HepG2 (cell line): ENCODE measurements around the gene LIME1. TPM values are rescaled to one million over a fixed set of nuclear protein-coding genes. Genes with fewer than 3 reads are reported as not detected.

Experiments used
- ARHGAP35 ChIP-seq: sonication (generic); formaldehyde crosslinking; IDR thresholded peaks from 2 replicates; pipeline ENCODE4 v1.9.0; 2022; ENCODE audit warnings: mild to moderate bottlenecking, inconsistent platforms, moderate library complexity, missing genetic modification reagents, borderline replicate concordance
- FOXK2 ChIP-seq: fragments of 450-650 bp; IDR thresholded peaks from 2 replicates; pipeline ENCODE4 v1.6.1; 2016
- KDM1A ChIP-seq: IDR thresholded peaks from 2 replicates; pipeline ENCODE4 v1.6.1; 2016; ENCODE audit warnings: missing compliant biosample characterization
- NFYB ChIP-seq: sonication (generic); formaldehyde crosslinking; IDR thresholded peaks from 2 replicates; pipeline ENCODE4 v1.4.0; 2020; ENCODE audit warnings: missing genetic modification reagents
- SMAD9 ChIP-seq: sonication (generic); formaldehyde crosslinking; IDR thresholded peaks from 2 replicates; pipeline ENCODE4 v1.5.1; 2020; ENCODE audit warnings: mild to moderate bottlenecking, missing genetic modification reagents
- SNRNP70 ChIP-seq: fragments of 200-400 bp; formaldehyde crosslinking; IDR thresholded peaks from 2 replicates; pipeline ENCODE4 v1.6.1; 2017; ENCODE audit warnings: mild to moderate bottlenecking, low read depth, low read length, moderate library complexity
- SP4 ChIP-seq: sonication (generic); formaldehyde crosslinking; IDR thresholded peaks from 2 replicates; pipeline ENCODE4 v1.8.1; 2023; ENCODE audit warnings: mild to moderate bottlenecking, missing genetic modification reagents
- TAF1 ChIP-seq: sonication (generic); formaldehyde crosslinking; IDR thresholded peaks from 2 replicates; pipeline ENCODE4 v1.4.0; 2020; ENCODE audit warnings: missing genetic modification reagents
- TMF1 ChIP-seq: sonication (generic); formaldehyde crosslinking; IDR thresholded peaks from 2 replicates; pipeline ENCODE4 v1.8.1; 2022; ENCODE audit warnings: low read depth, missing genetic modification reagents
- ZMYM2 ChIP-seq: sonication (generic); formaldehyde crosslinking; IDR thresholded peaks from 2 replicates; pipeline ENCODE4 v1.8.0; 2022; ENCODE audit warnings: mild to moderate bottlenecking, missing genetic modification reagents
- ZNF10 ChIP-seq: sonication (generic); formaldehyde crosslinking; IDR thresholded peaks from 2 replicates; pipeline ENCODE4 v1.4.0; 2020; ENCODE audit warnings: mild to moderate bottlenecking, low read depth, missing genetic modification reagents, borderline replicate concordance
- ZNF30 ChIP-seq: sonication (generic); formaldehyde crosslinking; IDR thresholded peaks from 2 replicates; pipeline ENCODE4 v1.5.0; 2020; ENCODE audit warnings: mild to moderate bottlenecking, missing genetic modification reagents
- ZNF577 ChIP-seq: sonication (generic); formaldehyde crosslinking; IDR thresholded peaks from 2 replicates; pipeline ENCODE4 v1.4.0; 2020; ENCODE audit warnings: mild to moderate bottlenecking, low read depth, missing genetic modification reagents, borderline replicate concordance
- ZNF629 ChIP-seq: sonication (generic); formaldehyde crosslinking; conservative IDR thresholded peaks from 2 replicates; pipeline ENCODE4 v1.5.0; 2020; ENCODE audit warnings: missing genetic modification reagents
- ZNF674 ChIP-seq: sonication (generic); formaldehyde crosslinking; IDR thresholded peaks from 2 replicates; pipeline ENCODE4 v1.5.0; 2020; ENCODE audit warnings: low read depth, mild to moderate bottlenecking, missing genetic modification reagents
- ZNF720 ChIP-seq: sonication (generic); formaldehyde crosslinking; IDR thresholded peaks from 2 replicates; pipeline ENCODE4 v1.4.0; 2020; ENCODE audit warnings: missing genetic modification reagents
- ZNF768 ChIP-seq: sonication (generic); formaldehyde crosslinking; IDR thresholded peaks from 2 replicates; pipeline ENCODE4 v1.4.0; 2020; ENCODE audit warnings: missing genetic modification reagents
- polyA plus RNA-seq, 8 experiments: library from polyadenylated mRNA; depleted of rRNA in 3 of 8; stranded (reverse) in 7 of 8; unstranded in 1 of 8; fragments of >200 nt; fragmentation: Illumina TruSeq in 4 of 8; extraction: Trizol in 4 of 8; gene quantifications; 2 replicates each; pipeline versions ENCODE4 v1.2.1 to v1.2.3, GENCODE V29; 2011 to 2016; ENCODE audit warnings: low read depth in 4 of 8, missing spikeins in 1 of 8, mixed read lengths in 1 of 8; ENCODE audit not compliant: insufficient read depth in 1 of 8
- total RNA-seq, 5 experiments: library from RNA; depleted of rRNA; stranded (reverse); fragments of >200 nt; fragmentation: Illumina TruSeq; extraction: Trizol; gene quantifications; 2 replicates each; pipeline ENCODE4 v1.2.3, GENCODE V29; 2016; ENCODE audit warnings: low read depth in 1 of 5
- TF ChIP-seq, protein P1 (sequence below): conservative IDR thresholded peaks from 2 replicates; pipeline ENCODE4 v1.6.1; 2018; ENCODE audit warnings: missing genetic modification reagents
- TF ChIP-seq, protein P2 (sequence below): sonication (generic); formaldehyde crosslinking; IDR thresholded peaks from 2 replicates; pipeline ENCODE4 v1.4.0; 2020; ENCODE audit warnings: missing genetic modification reagents
- TF ChIP-seq, protein P3 (sequence below): sonication (generic); formaldehyde crosslinking; IDR thresholded peaks from 2 replicates; pipeline ENCODE4 v1.4.0; 2020; ENCODE audit warnings: low read depth, mild to moderate bottlenecking, missing genetic modification reagents

Gene LIME1
- total and polyA plus RNA-seq, 2 of the 13 experiments (the other 11 are each of a cell fraction or from before 2014, with no cell fraction given) = 13.0 to 61.5 TPM

- TF ChIP-seq, protein P1, sequence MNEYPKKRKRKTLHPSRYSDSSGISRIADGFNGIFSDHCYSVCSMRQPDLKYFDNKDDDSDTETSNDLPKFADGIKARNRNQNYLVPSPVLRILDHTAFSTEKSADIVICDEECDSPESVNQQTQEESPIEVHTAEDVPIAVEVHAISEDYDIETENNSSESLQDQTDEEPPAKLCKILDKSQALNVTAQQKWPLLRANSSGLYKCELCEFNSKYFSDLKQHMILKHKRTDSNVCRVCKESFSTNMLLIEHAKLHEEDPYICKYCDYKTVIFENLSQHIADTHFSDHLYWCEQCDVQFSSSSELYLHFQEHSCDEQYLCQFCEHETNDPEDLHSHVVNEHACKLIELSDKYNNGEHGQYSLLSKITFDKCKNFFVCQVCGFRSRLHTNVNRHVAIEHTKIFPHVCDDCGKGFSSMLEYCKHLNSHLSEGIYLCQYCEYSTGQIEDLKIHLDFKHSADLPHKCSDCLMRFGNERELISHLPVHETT (CRISPR knock-in tag) = peak; percentile 97
- TF ChIP-seq ZNF629 (CRISPR knock-in tag) = peak; percentile 58
- peak; percentile 93 for TF ChIP-seq TAF1 (CRISPR knock-in tag)
- TF ChIP-seq SMAD9 (CRISPR knock-in tag) = peak; percentile 52; the same call in 1 of the 2 replicates
- TF ChIP-seq ZNF577 = peak; percentile 86; the same call in 1 of the 2 replicates
- TF ChIP-seq ZNF768 (CRISPR knock-in tag) = peak; percentile 86; the same call in 1 of the 2 replicates
- TF ChIP-seq FOXK2 = no peak
- 0 out of 2 replicates have a peak, but pooled peaks have one; percentile 70 for TF ChIP-seq ZNF674 (CRISPR knock-in tag)
- TF ChIP-seq ZNF720 (CRISPR knock-in tag) = peak; percentile 15; the same call in 1 of the 2 replicates
- TF ChIP-seq, protein P2, sequence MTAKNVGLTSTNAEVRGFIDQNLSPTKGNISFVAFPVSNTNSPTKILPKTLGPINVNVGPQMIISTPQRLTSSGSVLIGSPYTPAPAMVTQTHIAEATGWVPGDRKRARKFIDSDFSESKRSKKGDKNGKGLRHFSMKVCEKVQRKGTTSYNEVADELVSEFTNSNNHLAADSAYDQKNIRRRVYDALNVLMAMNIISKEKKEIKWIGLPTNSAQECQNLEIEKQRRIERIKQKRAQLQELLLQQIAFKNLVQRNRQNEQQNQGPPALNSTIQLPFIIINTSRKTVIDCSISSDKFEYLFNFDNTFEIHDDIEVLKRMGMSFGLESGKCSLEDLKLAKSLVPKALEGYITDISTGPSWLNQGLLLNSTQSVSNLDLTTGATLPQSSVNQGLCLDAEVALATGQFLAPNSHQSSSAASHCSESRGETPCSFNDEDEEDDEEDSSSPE = peak; percentile 83
- TF ChIP-seq ZNF10 = no peak; the same call in 1 of the 2 replicates
- no peak for TF ChIP-seq ZNF30 (CRISPR knock-in tag)
- 0 out of 2 replicates have a peak, but pooled peaks have one; percentile 14 for TF ChIP-seq KDM1A (CRISPR knock-in tag)
- peak; percentile 42 for TF ChIP-seq ZMYM2
- TF ChIP-seq, protein P3, sequence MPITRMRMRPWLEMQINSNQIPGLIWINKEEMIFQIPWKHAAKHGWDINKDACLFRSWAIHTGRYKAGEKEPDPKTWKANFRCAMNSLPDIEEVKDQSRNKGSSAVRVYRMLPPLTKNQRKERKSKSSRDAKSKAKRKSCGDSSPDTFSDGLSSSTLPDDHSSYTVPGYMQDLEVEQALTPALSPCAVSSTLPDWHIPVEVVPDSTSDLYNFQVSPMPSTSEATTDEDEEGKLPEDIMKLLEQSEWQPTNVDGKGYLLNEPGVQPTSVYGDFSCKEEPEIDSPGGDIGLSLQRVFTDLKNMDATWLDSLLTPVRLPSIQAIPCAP (CRISPR knock-in tag) = no peak; the same call in 1 of the 2 replicates
- TF ChIP-seq ARHGAP35 = peak; percentile 94; the same call in 1 of the 2 replicates
- TF ChIP-seq TMF1 = peak; percentile 93
- TF ChIP-seq SP4 (CRISPR knock-in tag) = peak; percentile 98
- TF ChIP-seq SNRNP70 = no peak
- TF ChIP-seq NFYB (CRISPR knock-in tag) = peak; percentile 51
These were observed 4.3 kb downstream of the LIME1 start (continued) for GRCh38 chr20:63740627-63741353.
